ENCODE results near the gene CREBL2.

- TF ChIP-seq EZH2 (IDR thresholded peaks at IDR 0.05) = no peak
- no peak for TF ChIP-seq POLR2AphosphoS5 (IDR thresholded peaks at IDR 0.05; ENCODE audit: borderline replicate concordance, low read depth, low read length)
These were observed 73.6 kb downstream of the CREBL2 start for GRCh38 chr12:12685305-12685704.
